HUDEP-2 (cell line): ENCODE measurements around the gene ROGDI.

Experiments used
- DNase-seq, 76 experiments: peaks; one replicate each; lab custom pipeline; 2025; ENCODE audit not compliant: unreplicated experiment in 76 of 76; lab: John Stamatoyannopoulos, UW

The ROGDI gene

GRCh38 chr16:4814542-4815173 is 12.2 kb upstream of the ROGDI start:
- DNase-seq: peak in 13 of 76 experiments; percentile 7 to 53 (median 22)

GRCh38 chr16:4814046-4814445 is 11.6 kb upstream of the ROGDI start:
- DNase-seq: no peak

GRCh38 chr16:4813251-4814003 is 11.0 kb upstream of the ROGDI start:
- DNase-seq: no peak

DNA sequence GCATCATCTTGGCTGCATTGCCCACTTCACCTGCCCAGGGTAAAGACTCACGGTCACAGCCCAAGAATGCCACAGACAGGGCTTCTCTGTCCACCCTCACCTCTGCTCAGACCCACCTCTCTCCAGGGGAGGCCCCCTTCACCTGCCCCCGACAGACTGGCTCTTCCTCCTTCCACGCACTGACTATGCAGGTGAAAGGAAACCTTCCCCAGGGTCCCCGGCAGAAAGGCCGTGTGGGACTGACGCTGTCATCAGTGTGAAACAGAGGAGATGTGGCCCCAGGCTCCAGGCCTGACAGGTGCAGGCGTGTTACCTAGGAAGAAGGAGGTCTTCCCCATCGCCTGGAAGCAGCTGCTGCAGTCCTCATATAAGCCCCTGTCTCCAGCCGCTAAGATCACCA is 9.3 kb upstream of the ROGDI start:
- no peak for DNase-seq

DNA sequence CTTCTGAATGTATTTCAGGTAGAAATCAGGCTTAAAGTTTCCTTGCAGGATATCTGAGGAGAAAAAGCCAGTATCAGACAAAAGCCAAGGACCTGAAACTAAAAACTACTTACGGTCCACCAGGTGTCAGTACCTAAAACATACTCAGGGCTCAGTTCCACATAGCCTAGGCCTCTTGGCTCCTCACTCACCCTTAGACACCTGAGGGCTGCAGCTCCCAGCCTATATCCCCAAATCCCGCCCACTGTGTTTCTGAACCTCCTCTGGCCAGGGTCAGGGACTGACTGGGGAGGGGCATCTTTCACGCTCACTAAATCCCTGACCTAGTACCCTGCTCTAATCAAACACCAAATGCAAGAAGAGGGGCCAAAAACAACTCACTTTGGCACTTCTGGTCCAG is 8.8 kb upstream of the ROGDI start:
- no peak for DNase-seq

DNA sequence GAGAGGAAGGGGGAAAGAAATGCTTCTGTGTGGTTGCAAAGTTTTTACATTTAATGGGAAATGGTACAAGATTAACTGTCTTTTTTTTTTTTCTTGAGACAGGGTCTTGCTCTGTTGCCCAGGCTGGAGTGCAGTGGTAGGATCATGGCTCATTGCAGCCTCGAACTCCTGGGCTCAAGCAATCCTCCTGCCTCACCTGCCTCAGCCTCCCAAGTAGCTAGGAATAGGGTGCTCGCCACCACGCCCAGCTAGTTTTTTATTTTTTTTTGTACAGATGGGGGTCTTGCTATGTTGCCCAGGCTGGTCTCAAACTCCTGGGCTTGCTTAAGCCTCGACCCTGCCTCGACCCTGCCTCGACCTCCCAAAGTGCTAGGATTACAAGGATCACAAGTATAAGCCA is 3.8 kb upstream of the ROGDI start:
- DNase-seq: no peak

GRCh38 chr16:4805231-4805630 is 2.8 kb upstream of the ROGDI start:
- DNase-seq: no peak

DNA sequence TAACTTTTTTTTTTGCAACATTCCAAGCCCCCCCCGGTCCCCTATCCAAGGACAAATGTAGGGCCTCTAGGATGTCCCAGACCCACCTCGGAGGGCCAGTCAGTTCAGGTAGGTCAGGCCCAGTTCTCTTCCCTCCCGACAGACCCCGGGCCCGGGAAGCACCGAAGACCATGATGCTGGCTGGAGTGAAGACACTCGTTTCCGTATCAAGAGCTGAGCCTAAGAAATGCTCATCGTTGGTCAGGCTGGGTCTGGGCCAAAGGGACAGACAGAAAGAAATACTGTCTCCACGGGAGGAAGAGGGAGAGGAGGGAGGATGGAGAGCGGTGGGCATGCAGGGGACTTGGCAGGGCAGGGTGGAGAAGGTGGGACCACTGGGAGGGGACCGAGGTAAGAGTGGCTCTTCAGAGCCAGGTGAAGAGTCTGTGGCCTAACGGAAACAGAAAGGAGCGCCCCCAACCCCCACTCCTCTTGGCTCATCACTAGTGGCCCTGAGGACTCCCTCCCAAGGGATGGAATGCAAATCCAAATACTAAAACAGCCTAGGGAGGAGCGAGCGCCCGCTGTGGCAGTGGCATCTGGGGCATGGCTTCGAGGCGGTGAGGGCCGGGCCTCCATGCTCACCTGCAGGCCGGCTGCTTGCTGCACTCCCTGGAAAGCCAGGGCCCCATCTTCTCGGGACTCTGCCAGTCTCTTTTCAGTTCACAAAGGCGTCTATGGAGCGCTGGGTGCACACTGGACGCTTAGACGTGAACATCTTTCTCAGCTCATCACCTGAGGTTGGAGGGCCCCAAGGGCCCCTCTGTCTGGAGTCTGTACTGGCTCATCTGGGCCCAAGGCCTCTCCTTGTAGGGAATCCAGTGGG is 1.7 kb upstream of the ROGDI start:
- peak in 1 of 76 experiments; percentile 15 for DNase-seq

DNA sequence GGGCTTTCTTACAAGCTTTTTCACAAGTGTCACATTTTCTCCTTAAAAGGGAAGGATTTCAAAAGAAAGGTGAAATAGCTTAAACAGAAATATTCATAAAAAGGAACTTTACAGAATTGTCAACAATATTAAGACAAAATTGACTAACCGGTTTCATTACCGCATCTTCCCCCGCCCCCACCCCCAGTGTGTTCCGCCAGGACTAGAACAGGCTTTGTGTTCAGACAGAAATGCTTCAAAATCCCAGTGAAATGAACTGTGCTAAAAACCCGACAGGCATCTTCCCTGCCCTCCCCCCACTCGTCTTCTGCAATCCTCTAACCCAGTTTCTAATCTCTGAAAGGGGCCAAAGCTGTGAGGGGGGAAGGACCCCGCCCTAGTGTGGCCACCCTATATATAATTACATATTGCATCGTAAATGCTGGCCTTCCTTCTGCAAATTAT is 990 bp upstream of the ROGDI start:
- DNase-seq: peak in 2 of 76 experiments; percentile 11 to 18

DNA sequence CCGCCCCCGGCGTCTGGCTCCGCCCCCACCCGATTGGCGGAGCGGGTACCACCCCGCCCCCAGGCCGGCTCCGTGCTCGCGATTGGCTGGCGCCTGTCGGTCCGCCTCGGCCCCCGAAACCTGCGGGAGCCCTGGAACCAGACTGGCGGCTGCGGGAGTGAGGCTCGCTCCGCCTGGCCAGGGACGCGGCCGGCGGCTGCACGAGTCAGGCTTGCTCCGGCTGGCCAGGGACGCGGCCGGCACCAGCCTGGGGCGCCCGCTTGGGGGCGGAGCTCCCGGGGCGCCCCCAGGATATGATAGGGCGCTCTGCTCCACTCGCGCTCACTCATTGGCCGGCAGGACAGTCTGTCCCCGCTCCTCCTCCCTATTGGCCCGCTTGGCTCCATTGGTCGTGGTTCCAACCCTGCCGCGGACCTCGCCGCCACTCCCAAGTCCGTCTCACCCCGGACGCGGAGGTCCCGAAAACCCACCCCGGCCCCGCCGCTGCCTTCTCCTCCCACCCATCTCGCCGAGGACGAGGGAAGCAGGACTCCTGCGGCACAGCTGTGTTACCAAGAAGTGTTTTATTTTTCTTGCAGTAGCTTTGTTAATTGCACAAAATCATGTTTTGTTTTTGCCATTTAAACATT is 340 bp upstream of the ROGDI start:
- peak in 75 of 76 experiments; percentile 46 to 95 (median 85) for DNase-seq

- no peak for DNase-seq
These were observed 1.1 kb downstream of the ROGDI start for GRCh38 chr16:4801051-4801961.

DNA sequence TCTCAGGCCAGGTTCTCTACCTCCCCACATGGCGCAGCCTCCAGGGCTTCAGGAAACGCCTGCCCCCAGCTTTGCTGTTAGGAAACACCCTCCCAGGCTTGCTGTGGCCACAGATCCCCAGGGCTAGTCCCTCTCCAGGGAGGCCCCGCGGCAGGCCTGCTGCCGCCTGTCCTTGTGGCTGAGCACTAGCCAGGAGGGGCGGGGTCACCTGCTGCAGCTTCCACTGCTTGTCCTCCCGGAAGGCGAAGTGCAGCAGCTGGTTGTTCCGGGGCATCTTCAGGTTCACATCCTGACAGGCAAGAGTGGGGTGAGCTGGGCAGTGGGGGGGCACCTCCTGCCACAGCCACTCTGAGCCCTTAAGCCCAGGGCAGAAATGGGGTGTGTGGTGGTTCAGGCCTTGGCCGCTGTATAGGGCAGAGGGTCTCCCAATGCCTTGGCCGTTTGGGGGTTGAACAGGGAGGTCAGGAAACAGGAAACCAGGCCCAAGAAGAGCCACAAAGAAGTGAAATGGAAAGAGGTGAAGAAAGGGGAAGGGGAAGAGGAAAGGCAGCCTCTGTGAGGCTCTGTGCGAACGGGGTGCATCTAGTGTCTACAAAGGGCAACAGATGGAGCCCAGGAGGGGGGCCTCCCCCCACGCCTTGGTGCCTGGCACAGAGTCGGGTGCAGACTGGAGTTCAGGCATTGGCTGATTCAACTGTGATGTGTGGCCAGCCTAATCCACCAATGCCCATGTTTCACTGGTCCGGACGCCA is 2.0 kb downstream of the ROGDI start:
- peak in 45 of 76 experiments; percentile 2 to 66 (median 34) for DNase-seq

- no peak for DNase-seq
These were observed 3.1 kb downstream of the ROGDI start for GRCh38 chr16:4799171-4799855.

GRCh38 chr16:4798456-4798855 is 4.0 kb downstream of the ROGDI start:
- no peak for DNase-seq

DNA sequence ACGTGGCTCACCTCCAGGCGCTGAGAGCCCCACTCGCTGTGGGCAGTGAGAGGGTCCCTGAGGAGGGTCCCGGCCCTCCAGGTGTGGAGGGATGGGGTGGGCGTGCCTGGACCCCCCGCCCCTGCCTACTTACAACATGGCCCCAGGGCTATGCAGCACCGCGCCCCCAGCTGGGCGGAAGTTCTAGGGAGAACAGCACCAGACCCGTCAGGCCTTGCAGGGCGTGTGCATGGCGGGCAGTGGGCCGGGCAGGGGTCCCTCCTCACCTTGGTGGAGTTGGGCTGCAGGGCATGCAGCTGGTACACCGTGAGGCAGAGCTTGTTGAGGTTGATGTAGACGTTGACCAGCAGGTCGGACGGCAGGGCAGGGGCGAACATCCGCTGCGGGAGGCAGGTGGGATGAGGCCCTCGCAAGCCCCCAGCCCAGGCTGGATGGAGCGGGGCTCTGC is 4.6 kb downstream of the ROGDI start:
- no peak for DNase-seq

DNA sequence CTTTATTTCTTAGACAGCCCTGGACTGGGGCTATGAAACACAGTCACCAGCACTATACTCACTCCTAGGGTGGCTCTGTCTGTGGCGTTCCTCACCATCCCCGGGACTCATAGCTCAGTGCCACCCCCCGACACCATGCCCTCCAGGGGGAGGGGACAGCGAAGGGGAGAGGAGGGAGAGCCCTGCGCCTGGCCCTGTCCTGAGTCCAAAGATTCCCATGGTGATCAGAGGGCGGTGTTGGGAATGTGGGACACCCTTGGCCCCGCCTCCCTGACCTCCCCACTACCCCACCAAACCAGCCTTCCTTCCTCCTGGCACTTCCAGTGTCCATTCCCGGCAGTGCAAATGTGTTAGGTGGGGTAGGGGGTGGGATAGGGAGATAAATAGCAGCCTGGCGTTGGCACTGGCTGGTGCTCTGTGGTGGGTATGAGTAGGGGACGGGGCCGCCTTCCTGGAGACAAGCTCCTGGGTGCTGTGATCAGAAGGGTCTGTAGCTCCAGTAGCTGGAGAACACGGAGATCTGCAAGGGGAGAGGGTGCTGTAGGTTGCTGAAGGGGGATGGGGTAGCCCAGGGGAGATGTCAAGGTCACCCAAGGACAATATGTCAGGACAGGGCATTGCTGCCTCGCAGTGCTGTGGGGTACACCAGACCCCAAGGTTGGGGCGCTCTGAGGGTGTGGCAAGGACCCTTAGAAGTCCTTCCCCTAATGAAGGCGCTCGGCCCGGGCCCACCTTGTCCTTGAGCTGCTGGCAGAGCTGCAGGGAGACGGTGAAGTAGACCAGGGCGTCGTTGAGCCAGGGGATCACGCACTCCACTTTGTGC is 5.2 kb downstream of the ROGDI start:
- no peak for DNase-seq

DNA sequence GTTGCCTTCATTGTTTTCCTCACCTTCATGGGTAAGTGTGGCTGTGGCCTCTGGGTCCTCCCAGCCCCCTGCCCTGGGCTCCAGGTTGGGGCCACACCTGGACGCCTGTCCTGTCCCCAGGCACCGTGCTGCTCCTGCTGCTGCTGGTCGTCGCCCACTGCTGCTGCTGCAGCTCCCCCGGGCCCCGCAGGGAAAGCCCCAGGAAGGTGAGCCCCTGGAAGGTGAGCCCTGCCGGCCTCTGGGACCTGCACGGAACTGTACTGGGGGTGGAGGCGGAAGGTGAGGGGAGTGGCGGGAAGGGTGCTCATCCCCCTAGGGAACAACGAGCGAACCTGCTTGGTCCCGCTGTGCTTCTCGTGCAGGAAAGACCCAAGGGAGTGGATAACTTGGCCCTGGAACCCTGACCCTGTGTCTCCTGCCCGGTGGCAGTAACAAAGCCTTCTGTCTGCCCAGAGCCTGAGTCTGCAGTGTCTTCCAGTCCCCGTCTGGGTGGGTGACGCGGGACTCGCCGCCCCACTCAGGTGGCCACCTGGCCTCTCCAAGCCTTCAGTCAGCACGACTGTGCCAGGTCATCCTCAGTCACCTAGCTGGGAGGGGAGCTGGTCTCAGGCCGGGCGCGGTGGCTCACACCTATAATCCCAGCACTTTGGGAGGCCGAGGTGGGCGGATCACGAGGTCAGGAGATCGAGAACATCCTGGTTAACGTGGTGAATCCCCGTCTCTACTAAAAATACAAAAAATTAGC is 6.4 kb downstream of the ROGDI start:
- DNase-seq: no peak
